IMR-90 (cell line): ENCODE results near the gene FAIM2.

Experiments used
- BHLHE40 ChIP-seq: fragments of 150-350 bp; IDR thresholded peaks from 2 replicates; pipeline ENCODE4 v1.6.1; 2016; ENCODE audit warnings: mild to moderate bottlenecking, low read depth, low read length
- FOS ChIP-seq: fragments of 150-350 bp; IDR thresholded peaks from 2 replicates; pipeline ENCODE4 v1.6.1; 2016; ENCODE audit warnings: low read depth, low read length
- MAZ ChIP-seq: IDR thresholded peaks from 2 replicates; pipeline ENCODE4 v1.6.1; 2012; ENCODE audit warnings: low read depth, mild to moderate bottlenecking, low read length, improper control_type of control experiment, moderate library complexity, borderline replicate concordance
- MXI1 ChIP-seq: IDR thresholded peaks from 2 replicates; pipeline ENCODE4 v1.6.1; 2012; ENCODE audit warnings: low read depth, mild to moderate bottlenecking, low read length, moderate library complexity, borderline replicate concordance
- RAD21 ChIP-seq: IDR thresholded peaks from 2 replicates; pipeline ENCODE4 v1.6.1; 2012; ENCODE audit warnings: low read length, improper control_type of control experiment
- RFX5 ChIP-seq: IDR thresholded peaks from 2 replicates; pipeline ENCODE4 v1.8.0; 2012; ENCODE audit warnings: low read depth, mild to moderate bottlenecking, low read length, moderate library complexity
- TF ChIP-seq, protein P1 (sequence below): conservative IDR thresholded peaks from 2 replicates; pipeline ENCODE4 v1.5.1; 2012; ENCODE audit warnings: mild to moderate bottlenecking, low read depth, low read length, improper control_type of control experiment
- TF ChIP-seq, protein P2 (sequence below): fragments of 150-350 bp; IDR thresholded peaks from 2 replicates; pipeline ENCODE4 v1.6.1; 2017; ENCODE audit warnings: mild to moderate bottlenecking, antibody characterized with exemption, low read length, low read depth

DNA sequence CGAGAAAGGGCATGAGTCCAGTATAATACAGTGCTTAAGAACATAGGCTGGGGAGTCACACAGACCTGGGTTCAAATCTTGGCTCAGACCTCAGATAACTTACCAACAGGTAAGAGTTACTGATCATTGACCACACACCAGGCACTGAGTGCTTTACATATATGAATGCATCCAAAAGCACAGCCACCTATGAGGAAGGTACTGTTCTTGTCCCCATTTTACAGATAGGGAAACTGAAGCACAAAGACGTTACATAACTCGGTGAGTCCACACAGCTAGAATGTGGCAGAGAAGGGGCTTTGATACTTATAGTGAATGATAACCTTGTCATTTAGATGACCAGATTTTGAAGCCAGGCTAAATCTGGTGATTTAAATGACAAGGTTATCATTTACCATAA lies 27.6 kb downstream of the FAIM2 start:
- TF ChIP-seq MAZ (no peak), RFX5 (no peak), FOS (no peak), BHLHE40 (no peak), MXI1 (no peak), RAD21 (no peak)
- TF ChIP-seq, protein P1, sequence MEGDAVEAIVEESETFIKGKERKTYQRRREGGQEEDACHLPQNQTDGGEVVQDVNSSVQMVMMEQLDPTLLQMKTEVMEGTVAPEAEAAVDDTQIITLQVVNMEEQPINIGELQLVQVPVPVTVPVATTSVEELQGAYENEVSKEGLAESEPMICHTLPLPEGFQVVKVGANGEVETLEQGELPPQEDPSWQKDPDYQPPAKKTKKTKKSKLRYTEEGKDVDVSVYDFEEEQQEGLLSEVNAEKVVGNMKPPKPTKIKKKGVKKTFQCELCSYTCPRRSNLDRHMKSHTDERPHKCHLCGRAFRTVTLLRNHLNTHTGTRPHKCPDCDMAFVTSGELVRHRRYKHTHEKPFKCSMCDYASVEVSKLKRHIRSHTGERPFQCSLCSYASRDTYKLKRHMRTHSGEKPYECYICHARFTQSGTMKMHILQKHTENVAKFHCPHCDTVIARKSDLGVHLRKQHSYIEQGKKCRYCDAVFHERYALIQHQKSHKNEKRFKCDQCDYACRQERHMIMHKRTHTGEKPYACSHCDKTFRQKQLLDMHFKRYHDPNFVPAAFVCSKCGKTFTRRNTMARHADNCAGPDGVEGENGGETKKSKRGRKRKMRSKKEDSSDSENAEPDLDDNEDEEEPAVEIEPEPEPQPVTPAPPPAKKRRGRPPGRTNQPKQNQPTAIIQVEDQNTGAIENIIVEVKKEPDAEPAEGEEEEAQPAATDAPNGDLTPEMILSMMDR: no peak
- TF ChIP-seq, protein P2, sequence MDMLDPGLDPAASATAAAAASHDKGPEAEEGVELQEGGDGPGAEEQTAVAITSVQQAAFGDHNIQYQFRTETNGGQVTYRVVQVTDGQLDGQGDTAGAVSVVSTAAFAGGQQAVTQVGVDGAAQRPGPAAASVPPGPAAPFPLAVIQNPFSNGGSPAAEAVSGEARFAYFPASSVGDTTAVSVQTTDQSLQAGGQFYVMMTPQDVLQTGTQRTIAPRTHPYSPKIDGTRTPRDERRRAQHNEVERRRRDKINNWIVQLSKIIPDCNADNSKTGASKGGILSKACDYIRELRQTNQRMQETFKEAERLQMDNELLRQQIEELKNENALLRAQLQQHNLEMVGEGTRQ: no peak
